HUES64 (cell line): Measurements from ENCODE around the gene FAU.
A peak's percentile ranks its signal among the peaks of the same experiment; 100 is the strongest.

Experiments
- H3K27ac ChIP-seq: 2 replicates; pipeline ENCODE4 v1.7.0; 2013; ENCODE audit warnings: low read depth, low read length, inconsistent platforms
- H3K27me3 ChIP-seq: 2 replicates; pipeline ENCODE4 v1.6.1; 2013; ENCODE audit warnings: mild to moderate bottlenecking, low read length; ENCODE audit not compliant: insufficient read depth
- H3K36me3 ChIP-seq: 2 replicates; pipeline ENCODE4 v1.6.1; 2013; ENCODE audit warnings: mild to moderate bottlenecking, low read length; ENCODE audit not compliant: insufficient read depth
- H3K4me1 ChIP-seq: 2 replicates; pipeline ENCODE4 v1.6.1; 2013; ENCODE audit warnings: mild to moderate bottlenecking, low read length, moderate library complexity; ENCODE audit not compliant: insufficient read depth
- H3K4me3 ChIP-seq: 2 replicates; pipeline ENCODE4 v1.5.1; 2013; ENCODE audit warnings: mild to moderate bottlenecking, low read length, moderate library complexity
- H3K9ac ChIP-seq: 2 replicates; pipeline ENCODE4 v1.6.1; 2013; ENCODE audit warnings: mild to moderate bottlenecking, low read depth, low read length
- H3K9me3 ChIP-seq: 2 replicates; pipeline ENCODE4 v1.6.1; 2013; ENCODE audit warnings: low read depth, low read length; ENCODE audit not compliant: insufficient read depth
- WGBS: fragments of 150-250, 120-280 bp; methylation state at CpG from one replicate; pipeline ENCODE4 v1.1.7; 2013; ENCODE audit warnings: missing lambda C conversion rate; 5-methylcytosine and 5-hydroxymethylcytosine counted together

The FAU gene

DNA sequence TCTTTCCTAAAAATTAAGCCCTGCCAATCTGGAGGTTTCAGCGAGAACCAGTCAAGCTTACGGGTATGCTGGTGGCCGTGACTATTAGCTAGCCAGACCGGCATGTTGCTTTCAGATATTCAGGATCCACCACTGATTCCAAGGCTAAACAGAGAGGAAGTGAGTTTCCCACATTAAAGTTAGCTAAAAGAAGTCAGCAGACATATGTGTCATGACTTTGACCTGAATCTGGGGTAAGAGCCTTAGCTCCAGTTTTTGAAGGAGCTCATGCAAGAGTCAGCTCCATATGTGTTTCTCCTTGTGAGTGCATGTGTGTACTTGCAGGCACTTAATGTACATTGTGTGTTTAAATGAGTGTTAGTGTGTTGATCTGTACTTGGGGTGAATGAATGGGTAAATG, 36.5 kb downstream of the FAU start:
- no peaks in the 10 kb centered on the region for H3K27me3 ChIP-seq
- peaks cover 6% of the 10 kb centered on the region; the same call in 1 of the 2 replicates for H3K4me1 ChIP-seq
- no peak overlapping the region for H3K27ac ChIP-seq
- H3K9me3 ChIP-seq = no peaks in the 10 kb centered on the region
- WGBS = 94% methylated on average over 4 of the region's 4 CpGs
- H3K36me3 ChIP-seq = peaks cover 57% of the 10 kb centered on the region
- no peak overlapping the region for H3K9ac ChIP-seq
- H3K4me3 ChIP-seq = peak overlapping the region; percentile 91

GRCh38 chr11:65084598-65085375, 37.1 kb downstream of the FAU start:
- Histone ChIP-seq H3K27me3 (no peaks in the 10 kb centered on the region), H3K4me1 (peaks cover 6% of the 10 kb centered on the region; the same call in 1 of the 2 replicates), H3K27ac (peak overlapping the region; percentile 97), H3K9me3 (no peaks in the 10 kb centered on the region), H3K9ac (peak overlapping the region; percentile 97), H3K4me3 (peak overlapping the region; percentile 91), H3K36me3 (peaks cover 63% of the 10 kb centered on the region)
- 56% methylated on average over 23 of the region's 23 CpGs for WGBS

GRCh38 chr11:65083834-65084597, 37.9 kb downstream of the FAU start, which contains the start of the genes CDCA5 and ZFPL1:
TSS of gene CDCA5 (minus strand) at chr11:65084040. CDS start at chr11:65083978, 62 bp downstream.
TSS of gene ZFPL1 (plus strand) at chr11:65084222. CDS start at chr11:65084699, 477 bp downstream.
- peak within 1 kb of the TSS; percentile 97 for H3K27ac ChIP-seq
- no peaks in the 10 kb centered on the region for H3K27me3 ChIP-seq
- H3K9me3 ChIP-seq = no peaks in the 10 kb centered on the region
- peak within 1 kb of the TSS; percentile 97 for H3K9ac ChIP-seq
- H3K36me3 ChIP-seq = peaks cover 70% of the 10 kb centered on the region
- H3K4me1 ChIP-seq = peaks cover 6% of the 10 kb centered on the region; the same call in 1 of the 2 replicates
- WGBS = under 1% methylated on average over 79 of the region's 79 CpGs
- peak within 1 kb of the TSS; percentile 91 for H3K4me3 ChIP-seq

DNA sequence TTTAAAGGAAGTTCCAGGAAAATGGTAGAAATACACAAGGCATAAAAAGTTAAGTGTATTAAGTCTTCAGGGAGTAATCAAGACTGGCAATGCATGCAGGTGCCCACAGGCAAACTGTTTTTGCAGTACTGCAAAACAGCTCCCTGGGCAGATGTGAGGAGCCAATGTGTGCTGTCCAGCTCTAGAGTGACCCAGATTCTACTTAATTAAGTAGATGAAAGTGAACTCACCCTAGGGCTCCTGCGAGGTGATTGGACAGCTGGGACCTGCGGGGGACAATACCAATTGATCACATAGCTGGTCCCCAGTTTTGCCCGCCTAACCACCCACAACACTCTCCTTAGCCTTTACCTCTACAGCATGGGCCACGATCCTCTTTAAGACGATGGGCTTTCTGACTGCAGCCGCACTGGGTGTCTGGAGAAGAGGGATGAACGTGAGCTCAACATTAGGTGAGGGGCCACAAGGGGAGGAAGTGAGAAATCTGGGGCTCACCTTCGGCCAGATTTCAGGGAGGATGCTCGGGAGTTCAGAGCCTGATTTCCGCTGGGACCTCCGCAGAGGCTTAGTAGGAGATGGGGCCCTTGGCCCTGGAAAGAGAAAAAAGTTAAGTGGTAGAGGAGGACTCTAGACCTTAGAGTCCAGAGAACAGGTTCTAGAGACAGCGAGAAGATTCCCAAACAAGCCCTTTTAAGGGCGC, 38.6 kb downstream of the FAU start:
- Histone ChIP-seq H3K27ac (peak overlapping the region; percentile 97), H3K9me3 (no peaks in the 10 kb centered on the region), H3K4me3 (peak overlapping the region; percentile 91), H3K27me3 (no peaks in the 10 kb centered on the region), H3K9ac (peak overlapping the region; percentile 97), H3K4me1 (peaks cover 6% of the 10 kb centered on the region; the same call in 1 of the 2 replicates), H3K36me3 (peaks cover 72% of the 10 kb centered on the region)
- WGBS = 4% methylated on average over 13 of the region's 13 CpGs

DNA sequence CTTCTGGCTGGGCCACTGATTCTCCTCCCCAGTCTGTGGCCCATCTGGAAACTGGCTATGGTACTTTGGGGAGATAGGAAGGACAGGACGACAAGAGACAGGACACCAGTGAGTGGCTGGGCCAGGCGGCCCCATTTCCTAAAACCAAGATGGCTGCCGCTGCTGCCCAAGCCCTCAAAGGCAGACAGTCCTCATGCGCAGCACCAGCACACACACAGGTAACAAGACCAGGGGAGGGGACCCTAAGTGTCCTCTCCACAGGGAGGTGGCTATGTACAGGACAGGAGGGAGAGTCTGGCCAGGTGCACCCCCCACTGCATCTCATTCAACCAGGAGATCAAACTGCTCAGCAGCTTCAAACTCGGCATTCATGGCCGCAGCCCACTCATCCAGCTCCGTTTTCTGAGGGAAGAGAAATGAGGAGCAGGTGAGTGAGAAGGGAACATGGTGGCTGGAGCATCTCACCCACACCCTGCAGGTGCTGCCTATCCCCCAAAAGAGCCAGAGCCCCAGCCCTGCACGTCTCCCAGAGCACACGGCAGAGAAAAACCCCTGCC, 43.1 kb downstream of the FAU start:
- H3K9ac ChIP-seq = no peak overlapping the region
- H3K36me3 ChIP-seq = peaks cover 65% of the 10 kb centered on the region
- no peak overlapping the region for H3K27ac ChIP-seq
- no peak overlapping the region for H3K4me3 ChIP-seq
- WGBS = 90% methylated on average over 9 of the region's 9 CpGs
- peaks cover 6% of the 10 kb centered on the region; the same call in 1 of the 2 replicates for H3K4me1 ChIP-seq
- no peaks in the 10 kb centered on the region for H3K27me3 ChIP-seq
- H3K9me3 ChIP-seq = no peaks in the 10 kb centered on the region

- H3K9ac ChIP-seq = no peak overlapping the region
- H3K4me3 ChIP-seq = no peak overlapping the region
- H3K9me3 ChIP-seq = no peaks in the 10 kb centered on the region
- no peak overlapping the region for H3K27ac ChIP-seq
- H3K36me3 ChIP-seq = peaks cover 65% of the 10 kb centered on the region
- peaks cover 6% of the 10 kb centered on the region; the same call in 1 of the 2 replicates for H3K4me1 ChIP-seq
- WGBS = 89% methylated on average over 3 of the region's 3 CpGs
- no peaks in the 10 kb centered on the region for H3K27me3 ChIP-seq
These were observed 43.8 kb downstream of the FAU start for GRCh38 chr11:65078151-65078550.

DNA sequence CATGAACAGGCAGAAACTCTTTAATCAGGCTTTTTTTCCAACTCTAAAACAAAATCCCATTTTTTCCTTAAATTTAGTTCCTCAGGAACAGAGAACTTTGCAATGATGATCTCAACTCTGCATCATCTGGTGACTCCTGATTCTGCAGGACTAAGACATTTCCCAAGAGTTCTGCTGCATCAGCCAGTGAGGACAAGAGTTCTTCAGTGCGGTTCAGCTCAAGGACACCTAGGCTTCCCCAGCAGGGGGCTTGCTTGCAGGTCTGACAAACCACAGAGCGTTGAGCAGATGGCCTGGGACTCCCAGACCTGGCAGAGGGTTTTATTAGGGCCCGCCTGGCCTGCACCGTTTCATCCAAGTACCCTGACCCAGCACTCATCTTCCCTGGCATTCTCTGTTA, 44.5 kb downstream of the FAU start:
- WGBS = 96% methylated on average over 4 of the region's 4 CpGs
- H3K9me3 ChIP-seq = no peaks in the 10 kb centered on the region
- no peaks in the 10 kb centered on the region for H3K27me3 ChIP-seq
- H3K27ac ChIP-seq = no peak overlapping the region
- H3K9ac ChIP-seq = no peak overlapping the region
- peaks cover 60% of the 10 kb centered on the region for H3K36me3 ChIP-seq
- H3K4me3 ChIP-seq = no peak overlapping the region
- H3K4me1 ChIP-seq = no peaks in the 10 kb centered on the region

DNA sequence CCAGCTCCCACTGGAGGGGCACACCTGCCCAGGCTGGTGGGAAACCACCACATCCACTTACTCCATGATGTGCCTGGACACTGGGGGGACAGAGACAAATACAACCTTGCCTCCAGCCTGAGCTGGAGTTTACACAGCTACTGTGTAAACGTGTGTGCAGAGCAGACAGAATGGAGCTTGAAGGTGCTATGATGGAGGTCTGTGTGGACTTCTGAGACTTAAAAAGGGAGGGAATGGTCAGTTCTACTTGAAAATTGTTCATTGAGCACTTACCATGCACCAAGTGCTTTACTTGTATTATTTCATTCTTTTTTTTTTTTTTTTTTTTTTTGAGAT, 49.3 kb downstream of the FAU start:
- no peak overlapping the region for H3K27ac ChIP-seq
- H3K27me3 ChIP-seq = no peaks in the 10 kb centered on the region
- 76% methylated on average over 1 of the region's 1 CpG for WGBS
- no peaks in the 10 kb centered on the region for H3K9me3 ChIP-seq
- H3K4me3 ChIP-seq = no peak overlapping the region
- H3K36me3 ChIP-seq = peaks cover 18% of the 10 kb centered on the region
- H3K9ac ChIP-seq = no peak overlapping the region
- peaks cover 1% of the 10 kb centered on the region; the same call in 1 of the 2 replicates for H3K4me1 ChIP-seq

DNA sequence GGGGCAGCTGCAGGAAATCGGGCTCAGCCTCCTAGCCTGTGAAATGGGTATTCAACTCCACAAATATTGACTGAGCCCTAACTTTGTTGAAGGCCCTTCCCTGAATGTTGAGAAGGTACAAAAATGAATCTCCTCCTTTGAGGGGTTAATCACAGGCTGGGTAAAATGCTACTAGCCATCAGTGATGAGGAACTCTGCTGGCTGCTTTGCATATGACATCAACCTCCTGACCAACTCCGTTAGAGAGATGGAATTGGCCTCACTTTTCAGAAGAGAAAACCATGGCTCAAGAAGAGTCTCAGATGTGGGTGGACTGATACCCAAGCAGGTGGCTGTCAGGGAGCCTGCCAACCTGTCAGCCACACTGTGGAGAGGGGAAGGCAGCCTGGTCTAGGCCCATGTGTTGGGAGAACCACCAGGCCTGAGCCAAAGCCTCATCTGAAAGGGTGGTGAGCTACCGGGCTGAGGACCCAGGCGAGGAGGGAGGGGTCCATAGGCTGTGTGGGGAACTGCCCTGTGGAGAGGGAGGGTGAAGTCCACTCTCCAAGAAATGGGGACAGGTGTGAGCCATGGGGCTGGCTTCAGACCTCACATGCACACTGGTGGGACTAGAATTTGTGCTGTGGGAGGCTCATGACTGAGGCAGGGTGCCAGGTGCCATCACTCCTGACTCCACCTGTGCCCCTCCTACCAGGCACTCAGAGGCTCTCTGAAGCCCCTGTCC, 49.9 kb downstream of the FAU start:
- Histone ChIP-seq H3K9me3 (no peaks in the 10 kb centered on the region), H3K4me3 (no peak overlapping the region), H3K27me3 (no peaks in the 10 kb centered on the region), H3K36me3 (peaks cover 12% of the 10 kb centered on the region), H3K4me1 (peaks cover 7% of the 10 kb centered on the region), H3K27ac (no peak overlapping the region), H3K9ac (no peak overlapping the region)
- WGBS = 80% methylated on average over 4 of the region's 4 CpGs
